Central memory CD4-positive, alpha-beta T cell (primary cell): ENCODE measurements around the gene OBP2B.
"Not testable (repeated sequence)": the region's sequence is repeated elsewhere in the genome, so short reads cannot be mapped to it uniquely, and the experiment has no call there.

Source experiments
- DNase-seq: peaks from one replicate; pipeline ENCODE4 v3.0.0; 2022

Gene OBP2B

DNA sequence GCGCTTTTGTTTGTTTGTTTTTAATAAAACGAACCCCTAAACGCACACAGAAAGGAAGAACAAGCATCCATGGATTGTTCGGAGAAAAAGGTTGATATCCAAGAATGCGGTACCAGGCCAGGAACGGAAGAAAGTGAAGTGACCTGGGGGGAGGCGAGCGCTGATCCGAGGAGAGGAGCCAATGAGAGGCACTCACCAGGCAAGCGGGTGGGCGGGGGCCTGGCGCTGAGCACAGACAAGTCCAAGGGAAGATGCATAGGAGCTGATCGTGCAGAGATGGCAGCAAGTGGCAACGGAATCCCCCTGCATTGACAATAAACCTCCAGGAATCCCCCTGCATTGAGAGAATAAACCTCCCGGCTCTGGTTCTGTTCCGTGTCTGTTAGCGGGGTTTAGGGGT, 8.4 kb downstream of the OBP2B start:
- no peak for DNase-seq

DNA sequence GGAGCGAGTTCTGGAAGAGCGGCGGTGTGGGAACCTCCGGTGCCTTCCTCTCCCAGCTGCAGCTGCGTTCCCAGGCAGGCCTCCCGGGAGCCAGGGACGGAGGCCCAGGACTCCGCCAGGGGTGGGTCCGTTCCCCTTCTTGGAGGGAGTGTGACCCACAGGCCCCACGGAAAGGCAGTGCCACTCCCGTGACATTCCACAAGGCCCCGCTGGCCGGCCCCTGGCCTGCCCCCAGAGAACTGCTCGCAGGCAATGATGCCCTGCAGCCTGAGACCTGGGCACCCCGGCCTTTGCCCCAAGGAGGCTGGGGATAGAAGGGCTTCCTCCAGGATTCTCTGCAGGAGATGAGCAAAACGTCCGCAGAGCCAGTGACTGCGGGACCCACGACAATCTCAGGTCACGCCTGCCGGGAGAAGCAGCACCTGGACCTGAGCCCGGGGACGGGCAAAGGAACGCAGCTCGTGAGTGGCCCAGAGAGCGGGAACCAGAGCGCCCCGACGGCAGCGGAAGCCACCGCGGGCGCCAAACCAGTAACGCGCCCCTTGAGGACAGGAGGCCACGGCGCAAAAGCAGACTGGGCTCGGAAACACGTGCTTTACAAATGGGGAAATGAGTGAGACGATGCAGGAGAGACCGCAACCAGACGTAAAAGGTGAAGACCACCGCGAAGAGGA, 9.3 kb downstream of the OBP2B start:
- peak; percentile 33 for DNase-seq

DNA sequence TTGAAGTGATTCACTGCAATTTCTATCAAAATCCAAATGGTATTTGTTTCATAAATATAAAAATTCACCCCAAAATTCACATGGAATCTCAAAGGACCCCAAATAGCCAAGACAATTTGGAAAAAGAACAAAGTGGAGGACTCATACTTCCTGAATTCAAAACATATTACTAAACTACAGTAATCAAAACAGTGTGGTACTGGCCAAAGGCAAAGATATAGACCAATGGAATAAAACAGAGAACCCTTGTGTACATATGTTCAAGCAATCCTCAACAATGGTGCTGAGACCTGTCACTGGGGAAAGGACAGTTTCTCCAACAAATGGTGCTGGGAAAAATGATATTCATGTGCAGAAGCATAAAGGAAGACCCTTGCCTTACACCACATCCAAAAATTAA, 14.0 kb downstream of the OBP2B start:
- no peak for DNase-seq

DNA sequence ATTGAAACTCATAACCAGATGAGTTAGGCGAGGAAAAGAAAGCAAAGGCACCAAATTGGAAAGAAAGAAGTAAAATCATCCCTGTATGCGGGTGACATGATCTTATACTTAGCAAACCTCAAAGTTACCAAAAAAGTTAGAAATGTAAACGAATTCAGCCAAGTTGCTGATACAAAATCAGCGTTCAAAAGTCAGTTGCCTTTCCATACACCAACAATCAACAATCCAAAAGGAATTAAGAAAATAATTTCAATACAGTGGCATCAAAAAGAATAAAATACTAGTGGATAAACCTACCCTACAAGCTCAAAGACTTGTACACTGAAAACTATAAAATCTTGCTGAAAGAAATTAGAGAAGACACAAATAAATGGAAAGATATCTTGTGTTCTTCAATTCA, 14.5 kb downstream of the OBP2B start:
- DNase-seq: no peak

DNA sequence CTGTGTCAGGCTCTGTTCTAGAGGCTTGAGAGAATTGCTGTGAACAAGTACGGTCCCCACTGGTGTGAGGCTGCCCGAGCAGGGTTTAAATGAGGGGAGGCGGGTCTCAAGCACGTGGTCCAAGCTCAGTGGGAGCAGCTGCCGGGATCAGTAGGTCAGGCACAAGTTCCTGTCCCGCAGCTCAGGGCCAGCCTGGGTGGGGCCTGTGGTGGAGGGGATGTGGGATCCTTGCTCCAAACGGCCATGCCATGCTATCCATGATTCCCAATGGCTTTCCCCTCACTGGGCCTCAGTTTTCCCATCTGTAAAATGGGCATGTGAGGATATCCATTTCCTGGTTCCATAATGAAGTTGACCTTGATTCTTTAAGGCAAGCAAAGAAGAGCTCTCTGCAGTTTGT, 17.1 kb downstream of the OBP2B start:
- no peak for DNase-seq

DNA sequence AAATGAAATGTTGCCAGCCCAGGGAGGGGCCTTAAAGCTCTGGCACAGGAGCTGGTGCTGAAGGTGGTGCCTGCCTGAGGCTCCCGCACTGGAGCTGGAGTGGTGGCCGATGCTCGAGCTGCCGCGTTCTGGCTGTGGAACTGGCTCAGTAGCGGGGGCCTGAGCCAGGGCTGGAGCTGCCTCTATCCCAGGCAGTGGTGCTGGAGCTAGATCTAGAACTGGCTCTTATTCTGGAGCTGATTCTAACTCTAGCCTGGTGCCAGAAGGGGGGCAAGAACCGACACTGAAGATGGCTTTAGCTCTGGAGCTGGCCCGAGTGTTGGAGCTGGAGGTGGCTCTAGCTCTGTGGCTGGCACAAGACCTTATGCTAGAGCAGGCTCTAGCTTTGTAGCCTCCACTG, 19.2 kb downstream of the OBP2B start:
- DNase-seq: no peak

DNA sequence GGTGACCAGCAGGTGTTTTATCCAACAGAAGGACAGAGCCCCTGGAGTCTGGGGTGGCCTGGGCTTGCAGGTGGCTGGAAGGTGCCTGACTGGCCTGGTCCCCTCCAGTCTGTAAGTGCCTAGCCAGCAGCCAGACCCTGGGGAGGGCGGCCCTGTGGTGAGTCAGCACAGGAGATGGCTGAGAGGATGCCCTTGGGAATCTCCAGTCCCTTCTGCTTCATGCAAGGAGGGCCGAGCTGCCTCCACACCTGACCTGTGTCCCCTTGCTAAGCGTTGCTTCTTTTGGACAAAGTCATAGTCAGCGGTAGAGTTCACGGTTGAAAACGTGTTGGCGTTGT, 20.2 kb downstream of the OBP2B start:
- DNase-seq: no peak

DNA sequence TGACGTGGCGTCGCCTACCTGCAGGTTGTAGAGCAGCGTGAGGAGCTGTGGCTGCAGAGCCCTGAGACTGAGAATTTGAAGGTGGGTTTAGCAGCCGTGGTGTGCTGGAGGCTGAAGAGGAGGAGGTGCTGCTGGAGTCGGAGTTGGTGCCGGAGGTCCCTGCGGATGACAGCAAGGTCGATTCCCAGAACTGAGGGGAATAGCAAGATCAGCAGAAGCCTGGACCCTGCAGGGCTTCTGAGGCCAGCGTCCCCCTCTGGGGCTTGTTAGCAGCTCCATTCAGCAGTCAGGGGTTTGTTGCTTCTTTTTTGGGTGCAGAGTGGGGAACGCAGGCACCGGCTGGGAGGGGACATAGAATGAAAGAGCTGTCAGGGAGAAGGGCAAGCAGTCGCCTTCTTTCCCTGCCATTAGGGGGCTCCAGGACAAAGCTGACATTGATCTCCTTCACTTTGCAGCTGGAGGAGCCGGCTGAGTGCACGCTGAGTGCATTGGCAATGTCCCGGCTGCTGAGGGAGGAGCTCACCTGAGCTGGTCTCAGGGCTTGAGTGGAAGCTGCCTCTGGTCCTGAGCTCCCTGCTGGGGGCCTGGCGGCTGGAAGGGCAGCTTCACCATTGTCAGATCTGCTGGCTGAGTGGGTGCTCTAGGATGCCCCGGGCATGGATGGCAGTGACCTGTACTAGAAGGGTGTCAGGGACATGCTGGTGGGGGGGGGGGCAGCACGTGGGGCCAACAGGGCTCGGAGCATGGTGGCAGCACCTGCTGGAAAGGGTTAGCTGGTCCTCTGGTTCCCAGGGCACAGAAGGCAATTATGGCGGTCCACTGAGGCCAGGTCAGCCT, 20.8 kb downstream of the OBP2B start:
- DNase-seq: no peak

DNA sequence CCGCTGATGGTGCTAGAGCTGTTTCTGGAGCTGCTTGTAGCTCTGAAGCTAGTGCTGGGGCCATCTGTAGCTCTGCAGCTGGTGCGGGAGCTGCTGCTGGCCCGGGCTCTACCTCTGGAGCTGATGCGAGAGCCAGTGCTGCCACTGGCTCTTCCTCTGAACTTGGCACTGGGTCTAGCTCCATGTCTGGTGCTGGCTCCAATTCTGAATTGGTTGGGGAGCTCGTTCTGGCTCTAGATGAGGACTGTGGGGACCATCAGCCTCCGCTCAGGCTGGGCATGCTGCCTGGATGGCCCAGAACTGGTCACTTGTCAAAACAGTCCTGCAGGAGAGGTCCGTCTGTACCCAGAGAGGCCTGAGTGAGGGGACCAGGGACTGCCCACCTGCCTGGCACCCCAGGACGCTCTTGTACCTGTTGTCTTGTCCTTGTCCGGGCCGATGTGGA, 21.5 kb downstream of the OBP2B start:
- DNase-seq: no peak

DNA sequence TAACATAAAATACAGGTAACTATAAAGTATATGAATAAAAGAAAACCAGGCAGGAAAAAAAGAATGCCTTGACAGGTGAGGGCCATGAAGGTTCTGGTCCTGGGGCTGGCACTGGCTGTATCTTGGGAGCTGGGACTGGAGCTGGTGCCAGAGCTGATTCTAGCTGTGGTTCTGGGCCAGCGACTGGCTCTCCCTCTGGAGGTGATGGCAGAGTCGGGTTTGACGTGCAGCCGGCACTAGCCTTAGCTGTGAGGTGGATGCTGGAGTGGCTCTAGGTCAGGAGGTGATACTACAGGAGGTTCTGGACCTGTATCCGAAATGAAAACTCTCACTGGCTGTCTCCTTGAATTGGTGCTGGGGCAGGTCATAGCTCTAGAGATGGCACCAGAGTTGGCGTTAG, 22.3 kb downstream of the OBP2B start:
- DNase-seq: no peak

DNA sequence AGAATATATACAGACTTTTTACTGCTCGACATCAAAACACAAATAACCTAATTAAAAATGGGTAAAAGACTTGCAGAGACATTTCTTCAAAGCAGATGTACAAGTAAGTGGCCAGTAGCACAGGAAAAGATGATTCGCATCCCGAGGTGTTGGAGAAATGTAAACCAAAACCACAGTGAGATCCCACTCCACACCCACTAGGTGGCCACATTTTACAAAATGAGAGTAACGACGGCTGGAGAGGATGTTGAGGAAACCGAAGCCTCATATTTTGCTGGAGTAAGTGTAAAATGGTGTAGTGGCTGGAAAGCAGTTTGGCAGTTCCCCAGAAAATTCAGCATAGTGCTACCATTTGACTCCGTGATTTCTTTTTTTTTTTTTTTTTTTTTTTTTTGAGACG, 24.1 kb downstream of the OBP2B start:
- DNase-seq: peak; percentile 23

DNA sequence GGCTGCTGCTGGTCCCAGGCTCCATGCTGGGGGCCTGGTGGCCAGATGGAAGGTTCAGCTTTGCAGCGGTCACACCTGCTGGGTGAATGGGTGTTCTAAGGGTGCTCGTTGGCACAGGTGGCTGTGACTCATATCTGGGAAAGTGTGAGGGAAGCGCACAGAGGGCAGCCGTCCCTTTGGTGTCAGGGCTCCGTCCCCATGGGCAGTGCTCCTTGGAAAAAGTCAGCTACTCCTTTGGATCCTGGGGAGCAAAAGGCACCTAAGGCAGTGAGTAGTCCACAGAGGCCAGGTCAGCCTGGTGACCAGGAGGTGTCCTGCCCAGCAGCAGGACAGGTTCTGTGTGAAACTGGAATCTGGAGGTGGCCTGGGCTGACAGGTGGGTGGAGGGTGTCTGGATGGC, 26.9 kb downstream of the OBP2B start:
- DNase-seq: no peak

DNA sequence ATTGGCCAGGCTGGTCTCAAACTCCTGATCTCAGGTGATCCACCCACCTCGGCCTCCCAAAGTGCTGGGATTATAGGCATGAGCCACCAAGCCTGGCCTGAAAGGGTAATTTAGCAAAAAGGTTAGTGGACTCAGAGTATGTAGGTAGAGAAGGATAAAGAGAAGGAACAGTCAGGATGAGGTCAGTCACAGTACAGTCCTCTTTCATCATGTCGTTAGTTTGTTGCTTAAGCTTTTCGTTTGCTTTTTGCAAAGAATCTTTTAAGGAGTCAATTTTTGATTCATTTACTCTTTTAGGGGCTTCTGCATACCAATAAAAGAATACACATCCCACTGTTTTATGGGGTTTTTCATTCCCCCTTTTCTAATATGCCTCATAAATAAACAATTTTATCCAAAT, 27.5 kb downstream of the OBP2B start:
- DNase-seq: no peak

DNA sequence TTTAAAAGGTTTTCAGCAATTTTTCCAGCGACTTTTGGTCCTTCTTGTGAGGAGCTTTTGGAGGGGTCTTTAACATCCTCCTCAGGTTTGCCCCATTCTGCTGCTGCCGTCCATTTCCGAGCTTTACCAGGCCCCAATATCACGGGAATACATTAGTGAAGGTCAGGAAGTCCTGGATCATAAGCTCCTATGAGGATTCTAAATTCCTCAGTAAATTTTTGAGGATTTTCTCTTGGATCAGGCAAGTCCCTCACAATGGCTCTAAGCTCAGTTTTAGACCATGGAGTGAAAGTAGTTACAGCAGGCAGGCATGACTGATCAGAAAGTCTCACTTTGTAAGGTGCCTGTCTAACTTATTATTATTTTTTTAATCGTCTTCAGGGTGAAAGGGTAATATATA, 28.1 kb downstream of the OBP2B start:
- DNase-seq: no peak

DNA sequence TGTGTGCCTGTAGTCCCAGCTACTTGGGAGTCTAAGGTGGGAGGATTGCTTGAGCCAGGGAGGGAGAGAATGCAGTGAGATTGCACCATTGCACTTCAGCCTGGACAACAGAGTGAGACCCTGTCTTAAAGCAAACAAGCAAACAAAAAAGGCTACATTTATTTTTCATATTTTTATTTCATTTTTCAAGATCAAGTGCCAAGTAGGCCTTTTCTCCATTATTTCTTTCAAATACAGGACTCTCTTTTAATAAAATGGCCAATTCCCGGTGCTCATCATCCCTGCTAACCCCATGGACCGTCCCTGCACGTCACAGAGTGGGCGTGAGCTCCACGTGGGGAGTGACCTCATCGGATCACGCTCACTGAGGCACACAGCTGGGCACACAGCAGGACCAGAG, 36.0 kb downstream of the OBP2B start:
- no peak for DNase-seq

DNA sequence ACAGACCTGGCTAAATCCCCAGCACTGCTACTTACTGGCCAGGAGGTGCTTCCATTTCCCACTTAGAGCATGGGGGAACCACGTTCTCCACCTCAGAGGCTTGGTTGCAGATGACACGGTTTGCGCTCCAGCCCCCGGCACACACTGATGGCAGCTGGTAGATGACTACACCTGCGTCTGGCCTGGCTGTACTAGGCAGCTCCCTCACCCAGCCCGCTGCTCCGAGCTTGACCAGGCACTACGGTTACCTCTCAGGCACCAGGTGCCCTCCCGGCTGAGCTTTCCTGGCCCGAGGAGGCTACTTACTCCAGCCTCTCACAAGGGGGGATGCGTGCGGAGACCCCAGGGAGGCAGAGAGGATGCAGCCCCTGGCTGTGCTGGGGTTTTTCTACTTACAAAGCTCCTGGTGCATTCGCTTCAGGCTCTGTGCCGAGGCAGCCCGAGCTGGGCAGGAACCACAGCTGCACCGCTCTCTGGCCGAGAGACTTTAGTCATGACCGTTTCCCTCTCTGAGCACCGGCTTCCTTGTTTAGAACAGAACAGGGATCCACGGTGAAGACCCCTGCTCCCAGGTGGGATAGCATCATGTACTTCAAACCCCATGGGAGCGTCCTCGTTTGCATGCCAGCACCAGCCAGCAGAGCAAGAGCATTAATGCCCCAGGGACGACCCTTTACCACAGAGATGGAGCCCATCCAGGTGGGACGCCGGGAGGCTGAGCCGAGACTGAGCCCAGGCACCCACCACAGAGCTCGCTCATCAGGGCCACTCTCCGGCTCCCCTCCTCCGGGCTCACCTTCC, 37.7 kb downstream of the OBP2B start:
- no peak for DNase-seq

DNA sequence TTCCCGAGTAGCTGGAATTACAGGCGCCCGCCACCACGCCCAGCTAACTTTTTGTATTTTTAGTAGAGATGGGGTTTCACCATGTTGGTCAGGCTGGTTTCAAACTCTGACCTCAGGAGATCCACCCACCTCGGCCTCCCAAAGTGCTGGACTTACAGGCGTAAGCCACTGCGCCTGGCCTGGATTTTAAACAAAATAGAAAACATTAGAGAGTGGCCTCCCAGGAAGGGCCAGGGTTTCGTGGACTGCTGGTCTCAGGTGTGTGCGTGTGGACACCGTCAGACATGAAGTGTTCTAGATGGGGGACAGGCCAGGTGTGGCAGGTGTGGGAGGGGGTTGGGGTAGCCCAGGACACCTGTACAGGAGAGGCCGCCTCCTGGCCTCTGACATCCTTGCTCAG, 38.3 kb downstream of the OBP2B start:
- DNase-seq: no peak

DNA sequence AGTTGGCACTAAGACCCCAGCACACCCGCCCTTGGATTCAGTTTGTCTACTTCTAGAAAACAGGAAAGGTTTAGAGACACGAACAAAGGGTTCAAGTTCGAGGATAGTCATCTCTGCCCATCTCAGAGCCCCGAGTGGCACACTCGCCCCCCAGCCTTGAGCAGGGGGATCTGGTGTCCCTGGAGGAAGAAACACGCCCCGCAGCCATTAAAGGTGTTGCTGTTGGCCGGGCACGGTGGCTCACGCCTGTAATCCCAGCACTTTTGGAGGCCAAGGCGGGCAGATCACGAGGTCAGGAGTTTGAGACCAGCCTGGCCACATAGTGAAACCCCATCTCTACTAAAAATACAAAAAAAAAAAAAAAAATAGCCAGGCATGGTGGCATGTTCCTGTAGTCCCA, 39.4 kb downstream of the OBP2B start:
- DNase-seq: not testable (repeated sequence)

DNA sequence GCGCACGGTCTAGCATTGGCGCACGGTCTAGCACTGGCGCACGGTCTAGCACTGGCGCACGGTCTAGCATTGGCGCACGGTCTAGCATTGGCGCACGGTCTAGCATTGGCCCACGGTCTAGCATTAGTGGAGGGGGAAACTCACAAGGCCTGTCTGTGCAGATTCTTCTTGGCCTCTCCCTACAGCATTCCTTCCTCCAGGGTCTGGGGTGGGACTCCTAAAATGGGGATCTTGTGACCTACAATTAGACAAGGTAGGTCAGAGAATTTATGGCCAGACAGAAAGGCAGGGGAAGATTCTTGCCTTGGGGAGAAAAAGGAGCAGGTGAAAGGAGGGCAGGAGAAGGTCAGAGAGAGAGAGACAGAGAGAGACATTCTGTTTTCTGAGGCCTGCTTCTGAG, 39.9 kb downstream of the OBP2B start:
- DNase-seq: no peak

DNA sequence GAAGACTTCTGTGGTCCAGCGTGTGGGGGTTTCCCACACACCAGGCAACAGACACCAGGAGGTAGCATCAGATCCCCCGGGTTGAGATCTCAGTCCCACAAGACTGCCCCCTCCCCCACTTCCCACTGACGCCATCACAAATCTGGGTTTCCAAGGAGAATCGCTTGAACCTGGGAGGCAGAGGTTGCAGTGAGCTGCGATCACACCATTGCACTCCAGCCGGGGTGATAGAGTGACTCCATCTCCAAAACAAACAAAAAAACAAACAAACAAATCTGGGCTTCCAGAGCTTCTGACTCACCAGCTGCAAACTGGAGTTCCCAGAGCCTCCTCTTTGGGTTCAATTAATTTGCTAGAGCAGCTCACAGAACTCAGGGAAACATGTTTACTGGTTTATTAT, 40.6 kb downstream of the OBP2B start:
- no peak for DNase-seq

DNA sequence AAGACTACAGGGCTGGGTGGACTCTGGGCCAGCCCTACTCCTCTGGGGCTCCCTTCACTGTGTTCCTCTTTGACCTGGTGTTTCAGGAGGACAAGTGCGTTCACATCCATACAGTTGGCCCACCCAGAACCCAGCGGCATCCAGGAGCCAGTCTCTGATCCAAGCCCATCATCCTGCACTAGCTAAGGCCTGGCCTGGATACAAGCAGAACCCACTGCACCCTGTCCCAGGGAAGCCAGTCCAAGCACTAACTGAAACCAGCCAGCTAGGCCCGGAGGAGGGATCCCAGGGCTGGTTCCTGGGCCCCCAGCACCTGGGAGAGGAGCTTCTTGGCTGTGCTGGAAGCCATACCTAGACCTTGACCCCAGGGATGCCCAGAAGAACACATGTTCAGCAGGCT, 41.3 kb downstream of the OBP2B start:
- DNase-seq: no peak

DNA sequence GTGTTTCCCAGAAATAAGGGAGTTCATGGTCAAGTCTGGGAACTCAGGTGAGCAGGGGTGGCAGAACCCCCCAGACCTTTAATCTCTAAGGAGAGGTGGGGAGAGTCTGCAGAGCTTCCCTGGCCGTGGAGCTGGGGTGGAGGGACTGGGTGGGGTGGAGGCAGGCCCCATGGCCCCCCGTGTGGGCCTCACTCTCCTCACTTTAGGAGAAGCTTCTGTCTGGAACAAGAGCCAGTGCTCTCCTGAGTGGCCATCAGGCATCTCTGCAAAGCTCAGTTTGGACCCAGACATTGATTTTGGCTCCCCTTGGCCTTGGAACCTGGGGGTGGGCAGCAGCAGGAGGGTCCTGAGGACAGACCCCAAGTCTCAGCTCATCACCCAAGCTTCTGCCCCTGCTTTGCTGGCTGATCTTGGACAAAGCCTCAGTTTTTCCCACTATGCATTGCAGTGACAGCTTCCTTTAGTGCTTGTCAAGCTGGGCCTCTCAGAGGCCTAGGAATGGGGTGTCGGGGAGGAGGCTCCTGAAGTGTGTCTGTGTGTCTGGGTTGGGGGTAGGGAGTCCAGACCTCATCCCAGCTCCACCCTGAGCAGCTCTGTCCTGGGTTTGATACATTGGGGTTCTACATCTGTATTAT, 41.8 kb downstream of the OBP2B start:
- DNase-seq: no peak

DNA sequence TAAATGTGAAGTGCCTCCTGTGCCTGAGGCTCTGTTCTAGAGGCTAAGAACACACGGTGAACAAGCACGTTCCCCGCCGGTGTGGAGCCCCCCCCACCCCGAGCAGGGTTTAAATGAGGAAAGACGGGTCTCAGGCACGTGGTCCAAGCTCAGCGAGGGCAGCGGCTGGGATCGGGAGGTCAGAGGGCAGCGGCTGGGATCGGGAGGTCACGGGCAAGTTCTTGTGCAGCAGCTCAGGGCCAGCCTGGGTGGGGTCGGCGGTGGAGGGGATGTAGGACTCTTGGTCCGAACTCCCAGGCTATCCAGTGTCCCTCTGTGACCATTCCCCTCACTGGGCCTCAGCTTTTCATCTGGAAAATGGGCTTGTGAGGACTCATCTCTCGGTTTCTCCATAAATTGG, 42.7 kb downstream of the OBP2B start:
- DNase-seq: no peak

DNA sequence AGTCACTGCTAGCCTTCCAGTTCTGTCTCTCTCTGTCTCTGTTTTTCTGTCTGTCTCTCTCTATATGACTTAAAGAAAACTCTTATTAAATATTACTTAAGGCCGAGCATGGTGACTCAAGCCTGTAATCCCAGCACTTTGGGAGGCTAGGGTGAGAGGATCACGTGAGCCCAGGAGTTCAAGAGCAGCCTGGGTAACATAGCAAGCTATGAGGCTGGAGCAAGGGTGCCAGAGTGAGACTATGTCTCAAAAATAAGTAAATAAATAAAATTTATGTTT, 43.7 kb downstream of the OBP2B start:
- no peak for DNase-seq
